ENCODE results near the gene FIBP. TPM values are rescaled to one million over a fixed set of nuclear protein-coding genes. Genes with fewer than 3 reads are reported as not detected.

FIBP gene
- total RNA-seq, 3 donors from 2014 or later = 35.8 to 52.8 (median 47.0) TPM

DNA sequence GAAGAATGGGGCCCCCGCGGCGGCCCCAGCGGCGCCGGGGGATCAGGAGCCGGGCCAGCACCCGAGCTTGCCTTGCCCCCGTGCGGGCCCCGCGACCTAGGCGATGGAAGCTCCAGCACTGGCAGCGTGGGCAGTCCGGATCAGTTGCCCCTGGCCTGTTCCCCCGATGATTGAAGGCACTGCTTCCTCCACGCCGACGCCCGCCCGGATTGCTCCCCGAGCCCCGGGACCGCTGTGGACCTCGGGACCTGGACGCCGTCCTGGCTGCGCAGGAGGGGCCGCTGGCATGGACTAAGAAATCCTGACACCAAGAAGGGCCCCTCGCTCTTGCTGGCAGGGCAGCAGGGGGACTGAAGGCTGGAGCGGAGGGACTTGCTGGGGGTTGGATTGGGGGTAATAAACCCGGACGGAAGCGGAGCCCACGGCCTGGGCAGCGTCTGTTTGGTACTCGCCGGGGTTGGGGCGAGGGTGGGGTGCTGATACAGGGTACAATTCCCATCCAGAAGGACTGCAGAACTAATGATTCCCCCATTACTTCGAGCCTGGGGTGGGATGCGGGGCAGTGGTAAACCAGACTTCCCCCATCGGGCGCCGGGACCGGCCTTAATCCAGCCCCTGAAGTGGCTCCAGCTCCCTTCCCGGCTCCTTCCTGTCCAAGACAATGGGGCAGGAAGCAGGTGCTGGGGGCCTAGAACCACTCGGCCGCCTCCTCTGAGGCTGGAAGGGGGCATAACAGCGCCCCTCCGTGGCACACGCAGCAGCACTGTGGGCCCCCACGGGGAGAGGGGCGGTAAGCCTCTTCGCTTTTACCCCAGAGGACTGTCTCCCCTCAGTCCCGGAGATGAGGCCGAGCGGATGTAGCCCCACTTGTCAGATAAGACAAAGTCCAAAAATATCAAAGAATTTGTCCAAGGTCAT, 3.2 kb upstream of the FIBP start:
- no peaks in the 10 kb centered on the region for H3K36me3 ChIP-seq (ENCODE audit: low read depth)
- no peak for TF ChIP-seq CTCF (IDR thresholded peaks at IDR 0.05)
- peak overlapping the region; percentile 30 for H3K4me3 ChIP-seq
- peak in 2 of 3 donors; percentile 55 to 71 for DNase-seq
- ATAC-seq = no peak
- no peaks in the 10 kb centered on the region for H3K9me3 ChIP-seq
- H3K4me1 ChIP-seq (ENCODE audit: low read depth) = peaks cover 31% of the 10 kb centered on the region
- intact Hi-C loops (cut with DNase I, micrococcal nuclease) = no loop called here

- DNase-seq (peak; percentile 99), ATAC-seq (peak; percentile 85)
- H3K9me3 ChIP-seq = no peaks in the 10 kb centered on the region
- intact Hi-C loops (cut with DNase I, micrococcal nuclease) = no loop called here
- H3K36me3 ChIP-seq (ENCODE audit: low read depth) = no peaks in the 10 kb centered on the region
- H3K4me3 ChIP-seq = peak within 1 kb of the TSS; percentile 30
- peaks cover 31% of the 10 kb centered on the region for H3K4me1 ChIP-seq (ENCODE audit: low read depth)
- no peak for TF ChIP-seq CTCF (IDR thresholded peaks at IDR 0.05)
Measured at GRCh38 chr11:65890324-65891218, 2.3 kb upstream of the FIBP start, which contains the start of gene CCDC85B. Gene CCDC85B (plus strand): TSS chr11:65890673. CDS start chr11:65890784, 111 bp downstream.

- no peaks in the 10 kb centered on the region for H3K36me3 ChIP-seq (ENCODE audit: low read depth)
- TF ChIP-seq CTCF (IDR thresholded peaks at IDR 0.05) = no peak
- ATAC-seq = peak; percentile 2
- peak in 1 of 3 donors; percentile 81 for DNase-seq
- intact Hi-C loops (cut with DNase I, micrococcal nuclease) = loop anchor here (10.0 kb wide), 1 partner anchor 97 kb away; no protein-coding TSS in a partner anchor
- H3K9me3 ChIP-seq = no peaks in the 10 kb centered on the region
- peak overlapping the region; percentile 38 for H3K4me3 ChIP-seq
- H3K4me1 ChIP-seq (ENCODE audit: low read depth) = peaks cover 33% of the 10 kb centered on the region
Measured at GRCh38 chr11:65887723-65888162, 528 bp downstream of the FIBP start.

DNA sequence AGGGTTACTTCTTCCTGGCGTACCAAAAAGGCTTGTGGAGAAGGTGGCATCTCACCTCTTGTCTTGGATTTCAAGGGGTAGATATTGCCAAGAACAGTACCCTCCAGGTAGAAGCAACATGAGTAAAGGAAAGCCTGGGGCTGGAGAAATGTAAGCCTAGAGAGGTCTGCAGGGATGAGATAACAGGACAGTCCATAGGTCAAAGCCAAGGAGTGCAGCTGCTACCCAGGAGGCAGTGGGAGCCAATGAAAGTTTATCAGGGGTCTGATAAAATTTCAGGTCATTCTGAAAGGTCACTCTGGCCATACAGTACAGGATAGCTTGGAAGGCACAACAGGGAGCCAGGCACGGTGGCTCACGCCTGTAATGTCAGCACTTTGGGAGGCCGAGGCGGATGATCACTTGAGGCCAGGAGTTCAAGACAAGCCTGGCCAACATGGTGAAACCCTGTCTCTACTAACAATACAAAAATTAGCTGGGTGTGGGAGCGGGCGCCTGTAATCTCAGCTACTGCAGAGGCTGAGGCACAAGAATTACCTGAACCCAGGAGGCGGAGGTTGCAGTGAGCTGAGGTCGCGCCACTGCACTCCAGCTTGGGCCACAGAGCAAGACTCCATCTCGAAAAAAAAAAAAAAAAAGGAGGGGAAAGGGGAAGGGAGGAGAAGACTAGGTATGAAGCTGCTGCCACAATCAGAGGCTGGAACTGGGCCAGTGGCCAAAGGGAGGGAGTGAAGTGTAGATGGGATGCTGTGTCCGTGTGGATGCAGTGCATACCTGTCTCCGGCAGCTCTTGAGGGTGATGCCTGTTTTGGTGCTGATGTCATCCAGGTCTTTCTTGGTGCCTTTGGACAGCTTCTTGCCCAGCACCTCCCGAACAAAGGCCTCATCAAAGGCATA, 1.2 kb downstream of the FIBP start:
- DNase-seq (peak in 1 of 3 donors; percentile 45), ATAC-seq (no peak)
- peaks cover 32% of the 10 kb centered on the region for H3K4me1 ChIP-seq (ENCODE audit: low read depth)
- H3K4me3 ChIP-seq = no peak overlapping the region
- TF ChIP-seq CTCF (IDR thresholded peaks at IDR 0.05) = no peak
- no peaks in the 10 kb centered on the region for H3K9me3 ChIP-seq
- no peaks in the 10 kb centered on the region for H3K36me3 ChIP-seq (ENCODE audit: low read depth)
- intact Hi-C loops (cut with DNase I, micrococcal nuclease) = loop anchor here (10.0 kb wide), 1 partner anchor 98 kb away; no protein-coding TSS in a partner anchor
